Neural progenitor cell (in vitro differentiated cells): ENCODE data around the gene HELZ2.

Source experiments
- CTCF ChIP-seq: fragments of 200-600 bp; sonication (generic); IDR thresholded peaks from 2 replicates; pipeline ENCODE4 v1.5.1; 2017; ENCODE audit warnings: antibody characterized with exemption, mild to moderate bottlenecking
- EZH2 ChIP-seq: fragments of 200-600 bp; sonication (generic); IDR thresholded peaks from 2 replicates; pipeline ENCODE4 v1.6.1; 2017; ENCODE audit warnings: antibody characterized with exemption, mild to moderate bottlenecking, moderate library complexity
- EZH2phosphoT487 ChIP-seq: fragments of 200-600 bp; sonication (generic); IDR thresholded peaks from 2 replicates; pipeline ENCODE4 v1.6.1; 2017; ENCODE audit warnings: antibody characterized with exemption

DNA sequence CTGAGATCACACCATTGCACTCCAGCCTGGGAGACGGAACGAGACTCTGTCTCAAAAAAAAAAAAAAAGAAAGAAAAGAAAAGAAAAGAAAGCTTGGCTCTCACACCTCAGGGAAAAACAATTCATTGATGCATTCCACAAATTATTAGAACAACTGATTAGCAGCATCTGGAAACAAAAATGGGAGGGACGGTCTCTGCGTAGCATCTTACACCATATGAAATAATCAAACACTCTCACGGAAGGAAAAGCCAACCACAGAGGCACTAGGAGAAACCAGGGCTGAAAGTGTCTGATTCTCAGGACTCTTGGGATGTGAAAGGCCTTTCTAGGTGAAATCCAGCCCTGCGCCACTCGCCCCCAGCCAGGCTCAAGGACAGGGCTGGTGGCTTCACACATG lies 2.3 kb upstream of the HELZ2 start:
- TF ChIP-seq CTCF (no peak), EZH2phosphoT487 (no peak), EZH2 (no peak)
